ENCODE results near the gene P3R3URF.

DNA sequence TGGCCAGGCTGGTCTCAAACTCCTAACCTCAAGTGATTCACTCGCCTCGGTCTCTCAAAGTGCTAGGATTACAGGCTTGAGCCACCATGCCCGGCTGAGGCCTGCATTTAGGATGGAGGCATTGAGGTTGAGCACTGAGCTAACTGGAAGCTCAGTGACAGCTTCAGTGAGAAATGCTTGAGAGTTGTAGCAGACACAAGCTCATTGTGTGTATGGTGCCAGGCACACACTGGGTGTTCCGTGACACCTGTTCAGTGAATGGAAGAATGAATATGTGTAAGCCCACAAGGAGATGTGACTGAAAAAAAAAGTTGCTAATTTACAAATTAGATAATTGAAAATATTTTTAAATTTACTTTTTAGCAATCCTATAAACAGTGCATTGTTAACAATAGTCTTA is 48.7 kb upstream of the P3R3URF start:
- TF ChIP-seq POLR2A (IDR thresholded peaks at IDR 0.05; ENCODE audit: low read depth, low read length), result no peak
- TF ChIP-seq POLR2AphosphoS5 (IDR thresholded peaks at IDR 0.05; ENCODE audit: low read depth, low read length), result no peak

Measured in GM12891 (cell line).